DOHH2 (cell line): ENCODE results near the gene SCO2.

ENCODE experiments used
- EZH2phosphoT487 ChIP-seq: fragments of 200-600 bp; sonication (generic); IDR thresholded peaks from 2 replicates; pipeline ENCODE4 v1.6.1; 2017; ENCODE audit warnings: borderline replicate concordance, mild to moderate bottlenecking, antibody characterized with exemption, low read length, moderate library complexity, mixed read lengths
- TF ChIP-seq, protein P1 (sequence below): fragments of 200-600 bp; sonication (generic); IDR thresholded peaks from one replicate; pipeline ENCODE4 v1.5.1; 2014; ENCODE audit warnings: antibody characterized with exemption, mild to moderate bottlenecking, low read depth, low read length; ENCODE audit not compliant: poor library complexity, severe bottlenecking

DNA sequence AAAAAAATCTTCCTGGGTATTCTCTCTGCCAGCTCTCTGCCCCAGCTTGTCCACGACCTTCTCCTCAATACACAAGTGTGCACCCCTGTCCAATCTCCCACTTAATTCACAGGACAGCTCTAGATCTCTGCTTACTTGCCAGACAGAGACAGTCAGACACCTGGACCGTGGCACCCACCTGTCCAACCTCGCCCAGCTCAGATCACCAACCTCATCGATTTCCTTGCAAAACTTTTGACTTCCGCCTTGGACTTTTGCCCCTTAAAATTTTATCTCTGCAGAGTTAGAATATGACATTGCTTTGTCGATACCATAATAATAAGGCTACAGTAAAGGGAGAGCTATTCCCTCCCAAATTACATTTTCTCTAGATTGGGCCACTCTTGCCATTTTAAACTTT, 28.3 kb downstream of the SCO2 start:
- TF ChIP-seq, protein P1, sequence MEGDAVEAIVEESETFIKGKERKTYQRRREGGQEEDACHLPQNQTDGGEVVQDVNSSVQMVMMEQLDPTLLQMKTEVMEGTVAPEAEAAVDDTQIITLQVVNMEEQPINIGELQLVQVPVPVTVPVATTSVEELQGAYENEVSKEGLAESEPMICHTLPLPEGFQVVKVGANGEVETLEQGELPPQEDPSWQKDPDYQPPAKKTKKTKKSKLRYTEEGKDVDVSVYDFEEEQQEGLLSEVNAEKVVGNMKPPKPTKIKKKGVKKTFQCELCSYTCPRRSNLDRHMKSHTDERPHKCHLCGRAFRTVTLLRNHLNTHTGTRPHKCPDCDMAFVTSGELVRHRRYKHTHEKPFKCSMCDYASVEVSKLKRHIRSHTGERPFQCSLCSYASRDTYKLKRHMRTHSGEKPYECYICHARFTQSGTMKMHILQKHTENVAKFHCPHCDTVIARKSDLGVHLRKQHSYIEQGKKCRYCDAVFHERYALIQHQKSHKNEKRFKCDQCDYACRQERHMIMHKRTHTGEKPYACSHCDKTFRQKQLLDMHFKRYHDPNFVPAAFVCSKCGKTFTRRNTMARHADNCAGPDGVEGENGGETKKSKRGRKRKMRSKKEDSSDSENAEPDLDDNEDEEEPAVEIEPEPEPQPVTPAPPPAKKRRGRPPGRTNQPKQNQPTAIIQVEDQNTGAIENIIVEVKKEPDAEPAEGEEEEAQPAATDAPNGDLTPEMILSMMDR, result no peak
- no peak for TF ChIP-seq EZH2phosphoT487
